CD4-positive, alpha-beta T cell treated with Interleukin-17A for 1 hour (primary cell): ENCODE measurements around the gene TPBGL.
"Not testable (repeated sequence)": the region's sequence is repeated elsewhere in the genome, so short reads cannot be mapped to it uniquely, and the experiment has no call there.

Experiments used
- DNase-seq: peaks from one replicate; pipeline ENCODE4 v3.0.0-alpha.2; 2020

The TPBGL gene

DNA sequence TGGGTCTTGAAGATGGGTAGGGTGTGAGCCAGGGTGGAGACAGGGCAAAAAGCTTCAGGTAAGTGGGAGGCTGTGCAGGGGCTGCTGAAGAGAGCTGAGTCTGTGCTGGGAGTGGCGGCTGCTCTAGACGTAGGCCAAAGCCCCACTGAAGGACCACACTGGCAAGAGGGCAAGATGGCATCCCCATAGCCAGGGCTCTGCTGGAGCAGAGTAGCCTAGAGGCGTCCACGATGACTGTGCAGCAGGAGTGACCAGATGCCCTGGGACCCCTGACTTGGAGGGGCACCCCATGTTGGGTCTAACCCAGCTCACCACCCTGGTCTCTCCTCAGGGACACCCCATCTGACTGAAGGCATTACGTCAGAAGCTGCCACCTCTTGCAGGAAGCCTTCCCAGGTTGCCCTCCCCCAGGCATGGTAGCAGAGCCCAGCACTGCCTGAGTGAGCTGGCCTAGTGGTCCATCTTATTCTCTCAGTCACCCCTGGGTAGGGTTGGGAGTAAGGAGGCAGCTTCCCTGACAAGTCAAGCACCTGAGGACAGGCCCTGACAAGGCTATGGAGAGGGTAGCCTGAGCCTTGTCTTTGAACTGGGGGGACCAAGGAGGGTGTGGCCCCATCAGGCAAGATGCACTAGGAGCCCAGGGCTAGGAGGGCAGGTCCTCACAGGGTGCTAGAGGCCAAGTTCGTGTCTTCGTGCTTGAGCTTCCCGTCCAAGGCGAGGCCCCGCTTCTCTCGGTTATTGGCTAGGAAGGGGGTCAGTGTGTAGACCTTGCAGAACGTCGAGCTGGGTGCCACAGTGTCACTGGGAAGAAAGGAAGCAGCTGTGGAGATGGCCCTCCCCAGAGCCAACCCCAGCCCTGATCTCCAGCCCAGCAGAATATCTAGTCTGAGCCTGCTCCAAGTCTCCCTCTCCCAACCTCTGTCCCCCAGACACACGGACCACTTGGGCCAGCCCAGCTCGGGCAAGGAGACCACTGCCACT lies 33.1 kb downstream of the TPBGL start:
- DNase-seq, result no peak

DNA sequence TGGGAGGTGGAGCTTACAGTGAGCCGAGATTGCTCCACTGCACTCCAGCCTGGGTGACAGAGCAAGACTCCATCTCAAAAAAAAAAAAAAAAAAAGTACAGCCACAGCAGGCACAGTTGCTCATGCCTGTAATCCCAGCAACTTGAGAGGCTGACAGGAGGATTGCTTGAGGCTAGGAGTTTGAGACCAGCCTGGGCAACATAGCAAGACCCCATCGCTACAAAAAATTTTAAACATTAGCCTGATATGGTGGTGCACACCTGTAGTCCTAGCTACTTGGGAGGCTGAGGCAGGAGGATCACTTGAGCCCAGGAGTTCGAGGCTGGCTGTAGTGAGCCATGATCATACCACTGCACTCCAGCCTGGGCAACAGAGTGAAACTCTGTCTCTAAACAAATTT lies 34.1 kb downstream of the TPBGL start:
- not testable (repeated sequence) for DNase-seq

GRCh38 chr11:75275581-75275980 lies 35.0 kb downstream of the TPBGL start:
- peak; percentile 78 for DNase-seq

DNA sequence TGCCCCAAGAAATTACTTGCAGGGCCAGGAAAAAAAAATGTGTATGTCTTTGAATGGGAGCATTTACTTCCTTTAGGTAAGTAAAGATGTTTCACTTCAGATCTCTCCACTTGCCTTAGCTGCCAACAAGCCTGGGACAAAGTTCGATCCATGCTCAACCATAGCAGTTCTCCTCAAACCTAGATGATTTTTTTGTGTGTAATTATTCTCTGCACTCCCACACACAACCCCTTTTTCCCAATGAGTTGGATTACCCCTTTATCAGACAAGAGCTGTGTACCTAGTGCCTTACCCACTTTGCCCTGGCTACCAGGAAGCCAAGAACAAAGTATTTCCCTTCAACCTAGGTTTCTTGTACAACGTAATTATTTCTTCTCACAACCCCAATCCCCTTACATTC lies 35.6 kb downstream of the TPBGL start:
- DNase-seq, result no peak

DNA sequence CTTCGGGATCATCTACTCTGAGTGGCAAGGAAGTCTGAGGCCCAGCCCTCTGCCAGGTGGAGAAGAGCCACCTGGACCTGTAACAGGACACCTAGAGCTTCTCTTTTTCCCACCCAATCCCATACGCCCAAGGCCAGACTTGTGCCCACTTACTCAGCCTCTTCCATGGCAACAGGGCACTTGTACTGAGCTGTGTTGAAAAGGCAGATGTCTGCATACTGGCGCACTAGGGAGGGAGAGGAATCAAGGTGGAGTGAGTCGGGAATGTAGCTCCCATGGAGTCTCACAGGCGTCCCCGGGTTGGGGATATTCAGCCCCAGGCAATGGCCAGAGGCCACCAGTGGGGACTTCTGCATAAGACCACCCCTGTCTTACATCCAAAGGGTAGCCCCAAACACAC lies 36.1 kb downstream of the TPBGL start:
- DNase-seq, result no peak

- DNase-seq, result no peak
Measured at GRCh38 chr11:75277211-75277805, 36.7 kb downstream of the TPBGL start.

DNA sequence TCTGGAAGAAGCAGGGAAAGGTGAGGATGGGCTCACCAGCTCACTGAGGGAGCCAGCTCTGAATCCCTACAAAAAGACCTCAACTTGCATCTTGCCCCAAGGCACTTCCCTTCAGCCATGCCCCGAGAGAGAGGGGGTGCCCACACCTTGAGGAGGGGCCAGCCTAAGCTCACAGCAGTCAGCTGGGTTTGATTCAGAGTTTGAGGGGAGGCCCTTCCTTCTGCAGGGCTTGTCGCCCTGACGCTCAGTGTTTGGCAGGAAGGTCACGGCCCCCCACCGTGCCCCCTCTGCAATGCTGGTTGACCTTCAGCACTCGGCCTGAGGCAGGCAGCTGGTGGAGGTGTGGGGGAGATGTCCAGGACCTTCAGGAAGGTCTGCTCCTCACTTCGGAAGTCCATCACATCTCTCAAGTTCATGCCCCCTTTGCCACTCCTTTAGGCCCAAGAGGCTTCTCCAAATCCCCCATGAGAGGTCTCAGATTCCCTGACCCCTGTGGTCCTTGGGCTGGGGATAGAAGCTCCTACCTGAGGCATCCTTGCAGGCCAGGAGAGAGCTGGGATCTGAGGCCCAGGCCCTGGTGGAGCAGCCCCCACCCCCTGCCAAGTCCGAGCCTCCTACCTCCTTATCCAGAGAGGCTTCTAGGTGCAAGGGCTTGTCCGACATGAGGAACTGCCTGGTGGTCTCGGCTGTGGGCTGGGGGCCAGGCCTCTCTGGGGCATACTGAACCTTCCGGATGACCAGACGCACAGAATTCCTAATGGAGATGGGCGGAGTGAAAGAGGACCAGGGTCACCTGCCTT lies 37.6 kb downstream of the TPBGL start:
- DNase-seq, result no peak

GRCh38 chr11:75279273-75279672 lies 38.7 kb downstream of the TPBGL start:
- no peak for DNase-seq

DNA sequence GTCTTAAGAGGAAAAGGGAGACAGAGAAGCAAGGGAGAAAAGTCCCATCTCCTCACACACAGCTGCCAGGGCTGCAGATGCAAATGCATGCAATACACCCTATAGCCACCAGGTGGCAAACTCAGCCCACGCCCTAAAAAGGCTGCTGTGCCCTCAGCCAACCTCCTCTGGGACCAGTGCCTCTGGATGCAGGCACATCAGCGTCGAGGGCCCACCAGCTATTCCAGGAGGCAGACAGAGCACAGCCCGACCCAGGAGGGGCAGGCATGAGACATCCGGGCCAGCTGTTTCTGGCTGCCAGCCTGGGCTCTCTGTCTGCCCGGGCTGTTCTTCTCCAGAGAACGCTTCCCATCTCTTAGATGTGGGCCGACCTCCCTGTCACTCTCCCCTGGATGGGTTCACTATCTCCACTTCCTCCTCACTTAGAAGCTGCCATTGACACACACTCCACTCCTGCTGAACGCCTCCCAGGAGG lies 39.7 kb downstream of the TPBGL start:
- peak; percentile 80 for DNase-seq

- DNase-seq, result no peak
Measured at GRCh38 chr11:75280770-75281468, 40.3 kb downstream of the TPBGL start.

DNA sequence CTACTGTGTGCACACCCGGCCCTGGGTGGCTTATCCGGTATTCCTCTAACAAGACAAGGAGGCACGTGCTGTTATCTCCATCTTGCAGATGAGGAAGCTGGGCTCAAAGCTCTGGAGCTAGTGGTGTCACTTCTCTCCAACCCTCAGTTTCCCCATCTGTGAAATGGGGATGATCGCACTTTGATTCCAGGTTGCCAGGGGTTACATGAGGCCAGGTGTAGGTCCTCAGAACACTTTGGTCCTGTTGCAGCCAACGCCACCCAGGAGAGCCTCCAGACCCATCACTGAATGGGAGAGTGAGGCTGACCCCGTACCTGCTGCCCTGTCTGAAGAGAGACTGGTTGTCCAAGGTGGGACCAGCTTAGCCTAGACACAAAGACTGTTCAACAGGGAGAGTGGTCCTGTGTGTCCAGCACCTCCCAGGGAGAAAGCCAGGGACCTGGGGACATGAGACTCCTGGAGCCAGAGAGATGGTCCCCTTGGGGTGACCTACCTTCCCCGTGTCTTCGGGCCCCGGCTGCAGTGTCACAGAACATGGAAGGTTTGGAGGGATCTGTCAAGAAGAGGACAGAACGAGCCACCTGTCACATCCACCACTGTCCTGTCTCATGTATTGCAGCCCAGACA lies 41.0 kb downstream of the TPBGL start:
- no peak for DNase-seq

DNA sequence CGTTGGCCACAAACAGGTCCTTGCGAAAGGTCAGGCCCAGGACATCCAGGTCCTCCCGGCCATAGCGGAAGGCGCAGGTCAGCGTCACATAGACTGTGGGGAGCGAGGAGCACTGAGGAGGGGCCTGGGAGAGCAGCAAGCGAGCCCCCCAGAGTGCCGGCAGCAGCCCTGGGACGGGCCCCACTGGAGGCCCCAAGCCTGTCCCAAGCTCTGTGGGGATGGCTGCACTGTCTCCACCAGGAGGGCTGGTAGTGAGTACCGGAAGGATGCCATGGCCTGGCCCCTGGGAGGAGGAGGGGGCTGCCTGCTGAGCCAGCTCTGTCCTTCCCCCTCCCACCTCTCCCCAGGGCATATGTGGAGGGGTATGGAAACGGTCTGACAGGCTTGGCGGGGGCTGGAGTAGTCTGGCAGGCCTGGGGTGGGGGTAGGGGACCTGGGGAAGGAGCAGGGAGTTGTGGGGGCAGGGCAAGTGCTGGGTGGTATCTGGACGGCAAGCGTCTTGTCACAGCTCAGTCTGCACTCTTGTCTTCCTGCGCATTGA lies 42.9 kb downstream of the TPBGL start:
- DNase-seq, result no peak

DNA sequence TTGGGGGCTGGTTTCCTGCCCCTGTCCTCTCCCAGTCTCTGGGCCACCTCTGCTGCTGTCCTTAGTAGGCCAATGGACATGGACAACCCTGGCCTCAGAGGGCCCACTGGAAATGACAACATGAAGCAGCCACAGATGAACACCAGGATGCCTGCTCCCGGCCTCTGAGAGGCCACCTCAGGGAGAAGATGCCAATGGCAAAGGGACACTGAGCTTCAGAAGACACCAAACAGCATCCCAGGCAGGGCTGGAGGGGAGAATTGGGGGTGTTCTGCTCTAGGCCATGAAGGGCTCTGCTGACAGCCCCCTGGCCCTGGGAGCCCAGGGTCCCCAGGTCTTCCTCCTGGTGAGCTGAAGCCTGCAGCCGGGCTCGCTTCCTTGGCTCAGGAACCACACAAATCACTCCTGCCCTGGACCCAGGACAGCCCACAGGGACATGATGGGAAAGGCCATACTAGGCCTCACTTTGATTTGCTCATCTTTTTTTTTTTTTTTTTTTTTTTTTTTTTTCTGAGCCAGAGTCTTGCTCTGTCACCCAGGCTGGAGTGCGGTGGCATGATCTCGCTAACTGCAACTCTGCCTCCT lies 45.3 kb downstream of the TPBGL start:
- DNase-seq, result no peak

GRCh38 chr11:75286826-75287465 lies 46.4 kb downstream of the TPBGL start:
- no peak for DNase-seq

- DNase-seq, result no peak
Measured at GRCh38 chr11:75287579-75287978, 47.0 kb downstream of the TPBGL start.

DNA sequence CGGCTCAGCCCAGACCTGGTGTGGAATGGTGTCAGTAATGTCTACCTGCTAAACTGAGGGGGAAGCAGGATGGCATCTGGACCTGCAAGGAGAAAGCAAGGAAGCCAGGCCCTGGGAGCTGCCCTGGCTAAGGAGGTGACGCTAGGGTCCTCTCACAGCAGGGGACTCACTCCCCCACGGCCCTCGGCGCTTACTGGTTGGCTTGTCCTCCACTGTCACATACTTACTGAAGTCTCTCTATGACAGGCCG lies 48.9 kb downstream of the TPBGL start:
- no peak for DNase-seq

GRCh38 chr11:75289919-75290318 lies 49.3 kb downstream of the TPBGL start:
- DNase-seq, result no peak

- DNase-seq, result no peak
Measured at GRCh38 chr11:75291741-75292140, 51.2 kb downstream of the TPBGL start.

GRCh38 chr11:75292943-75293342 lies 52.4 kb downstream of the TPBGL start:
- DNase-seq, result no peak
